Adrenal gland (tissue), 5 donors: ENCODE results near the gene LRRIQ4.

ENCODE experiments used
- POLR2A ChIP-seq, 2 donors: fragments of 450-650 bp; IDR thresholded peaks; one replicate each; pipeline ENCODE4 v1.6.1; 2017; ENCODE audit warnings: antibody characterized with exemption in 2 of 2, mild to moderate bottlenecking in 2 of 2, moderate library complexity in 1 of 2
- TF ChIP-seq, protein P1 (sequence below), 6 experiments: fragments of 450-650 bp in 4 of 6; fragments of 200-600 bp in 2 of 6; sonication (generic) in 1 of 6; IDR thresholded peaks; 1 replicate in 5 of 6; 2 replicates in 1 of 6; pipeline versions ENCODE4 v1.5.1 to v1.8.0; 2016 to 2021; ENCODE audit warnings: antibody characterized with exemption in 6 of 6, mild to moderate bottlenecking in 2 of 6, moderate library complexity in 1 of 6
- donor health status: DM: no; HTN: no; CAD: no.

DNA sequence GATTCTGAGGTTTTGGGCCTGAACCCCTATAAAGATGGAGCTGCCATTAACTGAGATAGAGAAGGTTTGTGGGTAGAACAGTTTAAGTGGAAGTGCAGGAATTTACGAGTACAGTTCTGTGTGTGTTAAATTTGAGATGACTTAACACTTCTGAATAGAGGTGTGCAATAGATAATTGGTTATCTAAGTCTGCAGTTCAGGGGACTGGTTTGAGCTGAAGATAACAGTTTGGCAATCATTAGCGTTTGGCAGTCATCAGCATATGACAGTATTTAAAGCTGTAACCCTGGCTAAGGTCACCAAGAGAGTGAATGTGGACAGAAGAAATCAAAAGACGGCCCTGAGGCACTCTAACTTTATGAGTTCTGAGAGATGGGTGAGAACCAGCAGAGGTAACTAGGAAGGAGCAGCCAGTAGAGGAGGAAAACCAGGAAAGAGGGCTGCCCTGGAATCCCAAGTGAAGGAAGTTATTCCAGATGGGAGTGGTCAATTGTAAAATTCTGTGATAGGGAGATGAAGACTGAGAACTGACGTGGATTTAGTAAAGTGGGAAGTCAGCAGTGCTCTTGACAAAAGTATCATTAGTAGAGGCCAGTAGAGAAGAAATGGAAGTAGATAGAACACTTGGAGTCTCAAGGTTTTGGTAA lies 31.3 kb upstream of the LRRIQ4 start:
- TF ChIP-seq, protein P1, sequence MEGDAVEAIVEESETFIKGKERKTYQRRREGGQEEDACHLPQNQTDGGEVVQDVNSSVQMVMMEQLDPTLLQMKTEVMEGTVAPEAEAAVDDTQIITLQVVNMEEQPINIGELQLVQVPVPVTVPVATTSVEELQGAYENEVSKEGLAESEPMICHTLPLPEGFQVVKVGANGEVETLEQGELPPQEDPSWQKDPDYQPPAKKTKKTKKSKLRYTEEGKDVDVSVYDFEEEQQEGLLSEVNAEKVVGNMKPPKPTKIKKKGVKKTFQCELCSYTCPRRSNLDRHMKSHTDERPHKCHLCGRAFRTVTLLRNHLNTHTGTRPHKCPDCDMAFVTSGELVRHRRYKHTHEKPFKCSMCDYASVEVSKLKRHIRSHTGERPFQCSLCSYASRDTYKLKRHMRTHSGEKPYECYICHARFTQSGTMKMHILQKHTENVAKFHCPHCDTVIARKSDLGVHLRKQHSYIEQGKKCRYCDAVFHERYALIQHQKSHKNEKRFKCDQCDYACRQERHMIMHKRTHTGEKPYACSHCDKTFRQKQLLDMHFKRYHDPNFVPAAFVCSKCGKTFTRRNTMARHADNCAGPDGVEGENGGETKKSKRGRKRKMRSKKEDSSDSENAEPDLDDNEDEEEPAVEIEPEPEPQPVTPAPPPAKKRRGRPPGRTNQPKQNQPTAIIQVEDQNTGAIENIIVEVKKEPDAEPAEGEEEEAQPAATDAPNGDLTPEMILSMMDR (IDR thresholded peaks at IDR 0.05): no peak
- TF ChIP-seq POLR2A (IDR thresholded peaks at IDR 0.05): no peak
